ENCODE data around the gene DTNBP1. TPM values are rescaled to one million over a fixed set of nuclear protein-coding genes. Genes with fewer than 3 reads are reported as not detected.

DTNBP1 gene
- total and polyA plus RNA-seq, 2 of the 8 experiments (the other 6 are each of a cell fraction or from before 2014, with no cell fraction given) = 13.5 to 22.1 TPM

- TF ChIP-seq SAP30 (IDR thresholded peaks at IDR 0.05; ENCODE audit: insufficient read depth, insufficient replicate concordance, low read length) = no peak
- TF ChIP-seq SIRT6 (IDR thresholded peaks at IDR 0.05; ENCODE audit: low read length) = no peak
- TF ChIP-seq TAF1 (IDR thresholded peaks at IDR 0.05; ENCODE audit: low read depth, low read length) = no peak
- no peak for TF ChIP-seq RFX5 (IDR thresholded peaks at IDR 0.05; ENCODE audit: borderline replicate concordance, low read depth, low read length)
- TF ChIP-seq TBP (IDR thresholded peaks at IDR 0.05; ENCODE audit: low read depth, low read length) = no peak
Observed at GRCh38 chr6:15536198-15536955, 126.5 kb downstream of the DTNBP1 start (continued).
